Epithelial cell of esophagus (primary cell): ENCODE results near the gene JAG1.
"Not testable (repeated sequence)": the region's sequence is repeated elsewhere in the genome, so short reads cannot be mapped to it uniquely, and the experiment has no call there.

Experiments
- DNase-seq: peaks from one replicate; pipeline ENCODE4 v3.0.0; 2010; ENCODE audit warnings: low read depth
- H3K4me3 ChIP-seq: 2 replicates; pipeline ENCODE4 v1.5.1; 2011; ENCODE audit warnings: mild to moderate bottlenecking, low read length, control low read depth
- TF ChIP-seq, protein P1 (sequence below): IDR thresholded peaks from 2 replicates; pipeline ENCODE4 v1.5.1; 2011; ENCODE audit warnings: low read depth, mild to moderate bottlenecking, low read length, control low read depth, inconsistent platforms; ENCODE audit not compliant: insufficient read depth; ENCODE audit errors: missing control alignments

JAG1 gene

GRCh38 chr20:10616212-10616611, 57.6 kb downstream of the JAG1 start:
- no peak for DNase-seq
- H3K4me3 ChIP-seq, result no peak overlapping the region
- TF ChIP-seq, protein P1, sequence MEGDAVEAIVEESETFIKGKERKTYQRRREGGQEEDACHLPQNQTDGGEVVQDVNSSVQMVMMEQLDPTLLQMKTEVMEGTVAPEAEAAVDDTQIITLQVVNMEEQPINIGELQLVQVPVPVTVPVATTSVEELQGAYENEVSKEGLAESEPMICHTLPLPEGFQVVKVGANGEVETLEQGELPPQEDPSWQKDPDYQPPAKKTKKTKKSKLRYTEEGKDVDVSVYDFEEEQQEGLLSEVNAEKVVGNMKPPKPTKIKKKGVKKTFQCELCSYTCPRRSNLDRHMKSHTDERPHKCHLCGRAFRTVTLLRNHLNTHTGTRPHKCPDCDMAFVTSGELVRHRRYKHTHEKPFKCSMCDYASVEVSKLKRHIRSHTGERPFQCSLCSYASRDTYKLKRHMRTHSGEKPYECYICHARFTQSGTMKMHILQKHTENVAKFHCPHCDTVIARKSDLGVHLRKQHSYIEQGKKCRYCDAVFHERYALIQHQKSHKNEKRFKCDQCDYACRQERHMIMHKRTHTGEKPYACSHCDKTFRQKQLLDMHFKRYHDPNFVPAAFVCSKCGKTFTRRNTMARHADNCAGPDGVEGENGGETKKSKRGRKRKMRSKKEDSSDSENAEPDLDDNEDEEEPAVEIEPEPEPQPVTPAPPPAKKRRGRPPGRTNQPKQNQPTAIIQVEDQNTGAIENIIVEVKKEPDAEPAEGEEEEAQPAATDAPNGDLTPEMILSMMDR, result no peak

- H3K4me3 ChIP-seq, result no peak overlapping the region
- TF ChIP-seq, protein P1, result no peak
- DNase-seq, result no peak
These were observed 59.9 kb downstream of the JAG1 start for GRCh38 chr20:10613911-10614310.

DNA sequence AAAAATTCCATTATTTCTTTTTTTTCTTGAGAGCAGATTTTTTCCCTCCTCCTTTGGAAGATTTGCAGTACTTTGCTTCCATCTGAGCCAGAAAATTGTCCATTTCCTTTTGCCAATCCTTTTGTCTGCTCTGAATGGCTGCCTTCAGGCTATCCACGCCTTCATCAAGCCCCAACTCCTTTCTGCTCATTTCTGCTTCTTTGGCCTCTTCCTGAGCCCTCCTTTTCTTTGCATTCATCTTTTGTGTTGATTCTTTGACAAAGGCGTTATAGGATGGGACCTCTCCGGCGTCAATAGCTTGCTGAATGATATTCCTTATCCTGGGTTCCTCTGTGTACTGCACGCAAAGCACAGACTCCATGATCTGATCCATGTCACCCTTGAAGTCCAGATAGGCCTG, 60.4 kb downstream of the JAG1 start:
- DNase-seq, H3K4me3 ChIP-seq: not testable (repeated sequence)

DNA sequence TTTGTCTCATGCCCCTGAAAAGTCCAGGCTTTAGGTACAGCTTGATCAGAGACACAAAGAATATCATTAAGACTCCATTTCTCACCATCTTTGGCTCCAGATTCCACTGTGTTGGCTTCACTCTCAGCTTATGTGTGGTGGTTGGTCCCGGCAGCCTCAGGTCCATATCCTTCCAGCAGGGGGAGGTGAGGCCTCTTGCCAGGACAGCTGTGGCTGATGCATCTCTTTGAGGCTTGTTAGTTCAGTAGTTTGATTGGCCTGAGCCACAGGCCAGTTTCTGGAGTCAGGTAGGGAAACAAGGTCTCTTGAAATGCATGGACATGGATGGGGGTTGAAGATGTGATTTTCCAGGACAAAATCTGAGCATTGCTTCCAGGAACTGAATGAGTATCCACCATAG, 62.4 kb downstream of the JAG1 start:
- DNase-seq, result peak; percentile 70
- TF ChIP-seq, protein P1, result peak; percentile 53
- H3K4me3 ChIP-seq, result no peak overlapping the region

- TF ChIP-seq, protein P1, result no peak
- DNase-seq, result no peak
- no peak overlapping the region for H3K4me3 ChIP-seq
These were observed 63.5 kb downstream of the JAG1 start for GRCh38 chr20:10610251-10610650.

DNA sequence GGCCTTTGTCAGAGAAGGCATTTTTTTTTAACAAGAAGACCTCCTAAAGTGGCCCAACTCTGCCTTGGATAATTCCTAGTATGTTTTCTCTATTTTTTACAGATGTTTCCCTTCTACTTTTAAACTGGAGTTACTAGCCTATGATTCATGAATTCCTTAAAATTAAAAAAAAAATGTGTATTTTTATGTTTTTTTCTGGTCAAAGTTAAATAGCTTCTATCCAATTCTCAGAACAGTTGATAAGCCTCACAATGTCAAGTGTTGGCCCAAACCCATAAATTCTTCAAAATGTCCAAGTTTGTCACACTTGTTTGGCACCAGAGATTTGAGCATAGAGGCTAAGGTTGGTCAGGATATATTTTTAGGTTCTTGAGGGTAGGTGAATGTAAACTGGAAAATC, 64.0 kb downstream of the JAG1 start:
- TF ChIP-seq, protein P1, result no peak
- no peak overlapping the region for H3K4me3 ChIP-seq
- DNase-seq, result no peak

DNA sequence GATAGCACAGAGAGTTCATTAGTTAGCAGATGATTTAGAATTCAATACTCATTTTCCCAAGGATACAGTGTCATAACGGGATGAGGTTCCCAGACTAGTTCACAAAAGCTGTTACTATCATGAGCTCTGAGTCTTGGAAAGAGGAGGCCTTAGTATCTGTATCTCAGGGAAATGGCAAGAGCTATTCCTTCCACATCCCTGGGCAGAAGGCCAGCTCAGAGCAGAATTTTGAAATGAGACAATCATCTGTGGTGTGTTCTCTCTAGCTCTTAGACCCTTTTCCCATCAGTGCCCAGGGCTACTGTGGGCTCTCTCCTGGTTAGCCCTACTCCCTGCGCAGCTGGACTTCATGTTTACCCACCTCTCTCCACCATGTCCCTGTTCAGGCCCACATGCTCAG, 64.5 kb downstream of the JAG1 start:
- TF ChIP-seq, protein P1, result no peak
- DNase-seq, result no peak
- no peak overlapping the region for H3K4me3 ChIP-seq
